Progenitor cell of endocrine pancreas (in vitro differentiated cells): ENCODE results near the gene GJB1. TPM values are rescaled to one million over a fixed set of nuclear protein-coding genes. Genes with fewer than 3 reads are reported as not detected.

Experiments
- DNase-seq: peaks from one replicate; pipeline ENCODE4 v3.0.0; 2021; ENCODE audit warnings: low spot score; ENCODE audit not compliant: unreplicated experiment
- H3K27ac Mint-ChIP-seq: 2 replicates; pipeline ENCODE4 v1.8.0; 2021; ENCODE audit warnings: mild to moderate bottlenecking, moderate library complexity, mixed read lengths
- H3K27me3 Mint-ChIP-seq: 2 replicates; pipeline ENCODE4 v1.8.0; 2021; ENCODE audit warnings: mixed read lengths
- H3K36me3 Mint-ChIP-seq: 2 replicates; pipeline ENCODE4 v1.8.0; 2022; ENCODE audit warnings: mixed read lengths; ENCODE audit not compliant: insufficient read depth
- H3K4me1 Mint-ChIP-seq: 2 replicates; pipeline ENCODE4 v1.8.0; 2021; ENCODE audit warnings: low read depth, mixed read lengths
- H3K4me3 Mint-ChIP-seq: 2 replicates; pipeline ENCODE4 v1.8.0; 2021; ENCODE audit warnings: low read depth, mild to moderate bottlenecking, moderate library complexity, mixed read lengths
- H3K9me3 Mint-ChIP-seq: 2 replicates; pipeline ENCODE4 v1.8.0; 2021; ENCODE audit warnings: low read depth, mixed read lengths
- total RNA-seq: library from RNA; stranded (reverse); gene quantifications from 2 replicates; pipeline ENCODE4 v1.2.1, GENCODE V29; 2021
- TF ChIP-seq, protein P1 (sequence below): fragments of 200-600 bp; sonication (generic); IDR thresholded peaks from one replicate; pipeline ENCODE4 v1.5.0; 2021; ENCODE audit warnings: antibody characterized with exemption, mild to moderate bottlenecking; ENCODE audit not compliant: unreplicated experiment

Gene GJB1
- total RNA-seq, 1 donor from 2014 or later = 22.2 TPM

DNA sequence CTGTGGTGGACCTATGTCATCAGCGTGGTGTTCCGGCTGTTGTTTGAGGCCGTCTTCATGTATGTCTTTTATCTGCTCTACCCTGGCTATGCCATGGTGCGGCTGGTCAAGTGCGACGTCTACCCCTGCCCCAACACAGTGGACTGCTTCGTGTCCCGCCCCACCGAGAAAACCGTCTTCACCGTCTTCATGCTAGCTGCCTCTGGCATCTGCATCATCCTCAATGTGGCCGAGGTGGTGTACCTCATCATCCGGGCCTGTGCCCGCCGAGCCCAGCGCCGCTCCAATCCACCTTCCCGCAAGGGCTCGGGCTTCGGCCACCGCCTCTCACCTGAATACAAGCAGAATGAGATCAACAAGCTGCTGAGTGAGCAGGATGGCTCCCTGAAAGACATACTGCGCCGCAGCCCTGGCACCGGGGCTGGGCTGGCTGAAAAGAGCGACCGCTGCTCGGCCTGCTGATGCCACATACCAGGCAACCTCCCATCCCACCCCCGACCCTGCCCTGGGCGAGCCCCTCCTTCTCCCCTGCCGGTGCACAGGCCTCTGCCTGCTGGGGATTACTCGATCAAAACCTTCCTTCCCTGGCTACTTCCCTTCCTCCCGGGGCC lies 1.2 kb downstream of the GJB1 start:
- H3K36me3 Mint-ChIP-seq = peaks cover 4% of the 10 kb centered on the region
- H3K27ac Mint-ChIP-seq = no peak overlapping the region
- H3K27me3 Mint-ChIP-seq = no peaks in the 10 kb centered on the region
- H3K4me1 Mint-ChIP-seq = peaks cover 21% of the 10 kb centered on the region
- DNase-seq = no peak
- H3K4me3 Mint-ChIP-seq = no peak overlapping the region
- TF ChIP-seq, protein P1, sequence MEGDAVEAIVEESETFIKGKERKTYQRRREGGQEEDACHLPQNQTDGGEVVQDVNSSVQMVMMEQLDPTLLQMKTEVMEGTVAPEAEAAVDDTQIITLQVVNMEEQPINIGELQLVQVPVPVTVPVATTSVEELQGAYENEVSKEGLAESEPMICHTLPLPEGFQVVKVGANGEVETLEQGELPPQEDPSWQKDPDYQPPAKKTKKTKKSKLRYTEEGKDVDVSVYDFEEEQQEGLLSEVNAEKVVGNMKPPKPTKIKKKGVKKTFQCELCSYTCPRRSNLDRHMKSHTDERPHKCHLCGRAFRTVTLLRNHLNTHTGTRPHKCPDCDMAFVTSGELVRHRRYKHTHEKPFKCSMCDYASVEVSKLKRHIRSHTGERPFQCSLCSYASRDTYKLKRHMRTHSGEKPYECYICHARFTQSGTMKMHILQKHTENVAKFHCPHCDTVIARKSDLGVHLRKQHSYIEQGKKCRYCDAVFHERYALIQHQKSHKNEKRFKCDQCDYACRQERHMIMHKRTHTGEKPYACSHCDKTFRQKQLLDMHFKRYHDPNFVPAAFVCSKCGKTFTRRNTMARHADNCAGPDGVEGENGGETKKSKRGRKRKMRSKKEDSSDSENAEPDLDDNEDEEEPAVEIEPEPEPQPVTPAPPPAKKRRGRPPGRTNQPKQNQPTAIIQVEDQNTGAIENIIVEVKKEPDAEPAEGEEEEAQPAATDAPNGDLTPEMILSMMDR = no peak
- peaks cover 10% of the 10 kb centered on the region for H3K9me3 Mint-ChIP-seq

DNA sequence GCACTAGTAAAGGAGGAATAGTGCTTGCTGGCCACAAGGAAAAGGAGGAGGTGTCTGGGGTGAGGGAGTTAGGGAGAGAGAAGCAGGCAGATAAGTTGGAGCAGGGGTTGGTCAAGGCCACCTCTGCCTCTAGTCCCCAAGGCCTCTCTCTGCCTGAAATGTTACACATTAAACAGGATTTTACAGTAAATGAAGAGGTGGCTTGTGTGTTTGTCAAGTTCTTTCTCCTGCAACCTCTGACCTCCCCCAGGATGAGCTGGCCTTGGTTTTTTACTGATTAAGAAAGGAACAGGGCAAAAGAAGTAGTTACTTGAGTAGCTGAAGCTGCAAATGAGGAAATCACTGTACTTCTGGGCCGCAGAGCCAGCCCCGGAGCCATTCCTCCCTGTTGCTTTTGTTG lies 2.0 kb downstream of the GJB1 start:
- Mint-ChIP-seq H3K27me3 (no peaks in the 10 kb centered on the region), H3K36me3 (peaks cover 4% of the 10 kb centered on the region), H3K4me3 (no peak overlapping the region), H3K9me3 (peaks cover 10% of the 10 kb centered on the region), H3K4me1 (peaks cover 21% of the 10 kb centered on the region), H3K27ac (no peak overlapping the region)
- TF ChIP-seq, protein P1 = no peak
- DNase-seq = no peak

DNA sequence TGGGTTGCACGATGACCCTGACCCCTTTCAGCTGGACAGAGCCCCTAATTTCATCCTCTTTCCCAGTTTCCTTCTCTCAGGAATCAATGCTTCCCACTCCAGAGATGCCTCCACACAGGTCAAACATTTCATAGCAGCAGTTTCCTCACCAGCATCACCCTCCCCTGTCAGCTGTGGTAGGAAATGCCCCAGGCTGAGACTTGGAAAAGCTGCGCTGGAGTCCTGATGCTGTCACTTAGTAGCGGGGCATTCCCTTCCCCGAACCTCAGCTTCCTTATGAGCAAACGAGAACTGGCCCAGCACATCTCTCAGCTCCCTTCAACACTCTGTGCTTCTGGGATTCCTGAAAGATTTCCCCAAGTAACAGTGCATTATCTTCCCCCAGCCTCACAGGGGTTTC lies 2.7 kb downstream of the GJB1 start:
- Mint-ChIP-seq H3K4me1 (peaks cover 21% of the 10 kb centered on the region), H3K36me3 (peaks cover 4% of the 10 kb centered on the region), H3K27ac (peak overlapping the region; percentile 78), H3K27me3 (no peaks in the 10 kb centered on the region), H3K9me3 (peaks cover 10% of the 10 kb centered on the region), H3K4me3 (no peak overlapping the region)
- TF ChIP-seq, protein P1 = no peak
- DNase-seq = no peak

DNA sequence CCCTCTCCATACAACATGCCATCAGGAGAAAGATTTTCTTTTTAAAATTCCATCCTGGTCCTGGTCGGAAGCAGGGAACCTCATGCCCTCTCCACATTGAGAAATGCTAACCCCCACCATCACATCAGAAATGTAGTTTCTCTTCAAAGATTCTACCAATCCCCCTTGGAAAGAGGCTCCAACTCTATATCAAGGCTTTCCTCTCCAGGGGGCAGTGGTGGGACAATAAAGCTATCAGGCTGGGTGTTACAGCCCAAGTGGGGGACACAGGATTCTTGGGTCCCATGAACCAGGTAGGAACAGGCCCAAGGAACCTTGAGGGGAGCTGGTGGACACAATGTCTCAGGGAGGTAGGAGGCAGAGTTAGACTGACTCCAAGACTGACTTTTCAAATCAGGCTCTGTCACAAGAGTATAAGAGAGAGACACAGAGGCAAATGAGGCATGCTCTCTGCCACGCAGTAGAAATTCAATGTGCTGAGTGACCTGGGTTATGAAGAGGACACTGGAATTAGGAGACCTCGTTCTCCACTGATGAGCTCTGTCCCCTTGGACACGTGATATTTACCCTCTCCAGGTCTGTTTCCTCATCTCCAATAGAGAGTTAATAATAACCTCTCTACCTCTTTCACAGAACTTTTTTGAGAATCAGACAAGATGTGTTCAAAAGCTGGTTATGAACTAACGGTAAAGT lies 4.5 kb downstream of the GJB1 start:
- no peak for DNase-seq
- H3K27ac Mint-ChIP-seq = no peak overlapping the region
- TF ChIP-seq, protein P1 = no peak
- peaks cover 4% of the 10 kb centered on the region for H3K36me3 Mint-ChIP-seq
- H3K27me3 Mint-ChIP-seq = no peaks in the 10 kb centered on the region
- peaks cover 10% of the 10 kb centered on the region for H3K9me3 Mint-ChIP-seq
- H3K4me3 Mint-ChIP-seq = peak overlapping the region; percentile 40
- peaks cover 21% of the 10 kb centered on the region for H3K4me1 Mint-ChIP-seq

DNA sequence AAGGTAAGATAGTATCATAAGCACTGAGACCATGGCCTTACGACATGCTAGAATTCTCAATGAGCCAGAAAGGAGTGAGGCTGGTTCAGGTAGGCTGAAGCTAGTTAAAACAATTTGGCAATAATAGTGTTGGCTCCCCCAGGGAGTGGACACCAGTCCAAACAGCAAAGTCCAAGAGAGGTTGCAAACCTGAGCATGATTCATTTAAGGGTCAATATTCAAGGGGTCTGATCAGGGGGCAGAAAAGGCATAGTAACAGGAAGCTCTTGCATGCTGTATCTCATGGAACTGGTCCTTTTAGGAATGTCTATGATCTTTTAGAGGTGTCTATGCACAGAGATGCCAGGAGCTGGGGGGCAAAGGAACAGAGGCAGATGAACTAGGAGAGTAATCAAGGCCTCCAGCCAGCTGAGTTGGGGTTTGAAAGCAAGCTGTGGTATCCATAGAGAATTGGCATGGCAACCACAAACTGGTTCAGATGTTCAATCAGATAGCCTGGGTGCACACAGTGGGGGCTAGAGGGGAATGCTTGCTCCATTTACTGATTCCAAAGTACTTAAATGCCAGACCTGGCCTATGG lies 5.1 kb downstream of the GJB1 start:
- H3K27ac Mint-ChIP-seq = no peak overlapping the region
- H3K9me3 Mint-ChIP-seq = peaks cover 10% of the 10 kb centered on the region
- no peak for DNase-seq
- peaks cover 4% of the 10 kb centered on the region for H3K36me3 Mint-ChIP-seq
- TF ChIP-seq, protein P1 = no peak
- H3K27me3 Mint-ChIP-seq = no peaks in the 10 kb centered on the region
- peaks cover 21% of the 10 kb centered on the region for H3K4me1 Mint-ChIP-seq
- no peak overlapping the region for H3K4me3 Mint-ChIP-seq
